GM18517 (cell line): ENCODE measurements around the gene STING1.
A peak's percentile ranks its signal among the peaks of the same experiment; 100 is the strongest.
"Not testable (repeated sequence)": the region's sequence is repeated elsewhere in the genome, so short reads cannot be mapped to it uniquely, and the experiment has no call there.

Experiments used
- ATAC-seq: cut with Tn5 transposase; IDR thresholded peaks from one replicate; pipeline ENCODE4 v1.9.1; 2021; ENCODE audit warnings: mild to moderate bottlenecking, moderate library complexity; ENCODE audit not compliant: unreplicated experiment

Gene STING1

GRCh38 chr5:139482050-139482889 is at the start of gene STING1:
Gene STING1 (minus strand): TSS chr5:139482758. CDS start chr5:139481704, 1,054 bp downstream.
- ATAC-seq: no peak

- no peak for ATAC-seq
Measured at GRCh38 chr5:139531772-139532169, 49.2 kb upstream of the STING1 start.

DNA sequence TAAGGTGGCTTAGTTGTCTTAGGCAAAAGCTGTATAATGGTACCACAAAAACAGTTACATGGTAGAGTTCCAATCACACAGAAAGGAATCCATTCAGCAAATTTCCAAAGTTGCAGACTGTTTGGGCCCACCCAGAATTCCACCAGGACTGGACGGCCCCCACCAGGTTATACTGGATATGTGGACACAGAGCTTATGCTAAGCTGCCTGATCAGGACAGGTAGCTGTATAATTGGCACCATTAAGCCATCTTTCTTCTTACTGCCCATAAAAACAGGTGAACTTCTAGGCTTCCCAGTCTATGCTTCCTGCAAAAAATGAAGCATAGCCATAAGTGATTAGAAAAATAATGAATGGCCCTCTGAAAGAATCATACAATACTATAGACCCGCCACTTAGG is 47.5 kb upstream of the STING1 start:
- not testable (repeated sequence) for ATAC-seq

GRCh38 chr5:139528695-139529094 is 46.1 kb upstream of the STING1 start:
- ATAC-seq: not testable (repeated sequence)

GRCh38 chr5:139527896-139528467 is 45.4 kb upstream of the STING1 start:
- ATAC-seq: not testable (repeated sequence)

GRCh38 chr5:139527090-139527470 is 44.5 kb upstream of the STING1 start:
- not testable (repeated sequence) for ATAC-seq

GRCh38 chr5:139526309-139527089 is 43.9 kb upstream of the STING1 start:
- not testable (repeated sequence) for ATAC-seq

GRCh38 chr5:139525586-139526308 is 43.2 kb upstream of the STING1 start:
- ATAC-seq: peak; percentile 54

- peak; percentile 51 for ATAC-seq
Measured at GRCh38 chr5:139524940-139525585, 42.5 kb upstream of the STING1 start.

GRCh38 chr5:139524446-139524845 is 41.9 kb upstream of the STING1 start:
- ATAC-seq: no peak

DNA sequence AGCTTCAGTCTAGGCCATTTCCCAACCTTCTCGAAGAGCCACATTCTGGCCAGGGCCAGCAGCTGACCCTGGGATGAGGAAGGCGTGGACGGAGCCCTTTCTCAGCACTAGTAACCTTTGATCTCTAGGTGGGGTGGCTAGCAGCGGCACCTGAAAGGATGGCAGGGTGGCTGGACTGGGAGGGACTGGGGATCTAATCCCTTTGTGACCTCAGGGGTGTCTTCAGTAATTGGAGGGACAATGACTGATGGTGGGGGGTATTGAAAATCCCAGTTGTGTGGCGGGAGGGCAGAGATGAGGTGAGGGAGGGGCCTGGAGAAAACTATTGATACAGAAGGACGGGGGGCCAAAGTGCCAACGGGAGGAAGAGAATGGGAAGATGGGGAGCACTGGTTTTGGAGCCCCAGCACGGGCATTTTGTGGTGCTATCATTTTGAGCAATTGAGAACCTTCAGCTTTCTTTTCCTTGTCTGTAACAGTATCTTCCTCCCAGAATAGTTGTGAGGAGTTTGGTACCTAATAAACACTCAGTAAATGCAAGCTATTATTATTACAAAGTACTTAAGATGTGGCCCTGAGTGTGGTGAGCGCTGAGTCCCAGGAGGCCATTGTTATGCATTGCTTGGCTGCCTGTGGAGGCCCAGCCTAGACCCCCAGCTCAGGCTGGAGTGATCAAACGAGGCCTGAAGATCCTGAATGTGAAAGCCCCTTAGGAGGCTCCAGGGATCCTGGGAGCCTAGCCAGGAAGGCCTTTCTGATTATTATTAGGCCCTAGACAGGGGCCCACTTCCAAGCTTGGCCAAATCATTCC is 41.3 kb upstream of the STING1 start:
- ATAC-seq: no peak

GRCh38 chr5:139517683-139518564 is 35.4 kb upstream of the STING1 start:
- peak; percentile 85 for ATAC-seq

DNA sequence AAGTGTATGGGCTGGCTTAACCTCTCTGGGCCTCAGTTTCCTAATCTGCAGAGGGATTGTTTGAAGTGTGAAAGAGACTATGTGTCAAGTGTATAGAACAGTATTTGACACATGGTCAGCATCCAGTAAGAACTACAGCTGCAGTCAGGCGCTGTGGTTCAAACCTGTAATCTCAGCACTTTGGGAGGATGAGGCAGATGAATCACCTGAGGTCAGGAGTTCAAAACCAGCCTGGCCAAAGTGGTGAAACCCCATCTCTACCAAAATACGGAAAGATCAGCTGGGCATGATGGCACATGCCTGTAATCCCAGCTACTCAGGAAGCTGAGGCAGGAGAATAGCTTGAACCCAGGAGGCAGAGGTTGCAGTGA is 31.9 kb upstream of the STING1 start:
- ATAC-seq: no peak

- ATAC-seq: no peak
Measured at GRCh38 chr5:139513852-139514485, 31.4 kb upstream of the STING1 start.

DNA sequence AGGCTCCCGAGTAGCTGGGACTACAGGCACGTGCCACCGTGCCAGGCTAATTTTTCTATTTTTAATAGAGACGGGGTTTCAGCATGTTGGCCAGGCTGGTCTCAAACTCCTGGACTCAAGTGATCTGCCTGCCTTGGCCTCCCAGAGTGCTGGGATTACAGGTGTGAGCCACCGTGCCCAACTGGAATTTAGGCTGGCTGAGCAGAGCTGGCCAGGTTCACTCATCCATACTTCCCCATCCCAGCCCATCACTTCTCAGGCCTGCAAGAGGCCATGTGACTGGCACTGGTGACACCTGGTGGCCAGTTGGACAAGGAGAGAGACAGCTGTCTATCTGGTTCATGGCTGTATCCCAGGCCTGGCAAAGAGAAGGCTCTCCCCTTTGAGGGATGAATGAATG is 30.9 kb upstream of the STING1 start:
- ATAC-seq: peak; percentile 49

DNA sequence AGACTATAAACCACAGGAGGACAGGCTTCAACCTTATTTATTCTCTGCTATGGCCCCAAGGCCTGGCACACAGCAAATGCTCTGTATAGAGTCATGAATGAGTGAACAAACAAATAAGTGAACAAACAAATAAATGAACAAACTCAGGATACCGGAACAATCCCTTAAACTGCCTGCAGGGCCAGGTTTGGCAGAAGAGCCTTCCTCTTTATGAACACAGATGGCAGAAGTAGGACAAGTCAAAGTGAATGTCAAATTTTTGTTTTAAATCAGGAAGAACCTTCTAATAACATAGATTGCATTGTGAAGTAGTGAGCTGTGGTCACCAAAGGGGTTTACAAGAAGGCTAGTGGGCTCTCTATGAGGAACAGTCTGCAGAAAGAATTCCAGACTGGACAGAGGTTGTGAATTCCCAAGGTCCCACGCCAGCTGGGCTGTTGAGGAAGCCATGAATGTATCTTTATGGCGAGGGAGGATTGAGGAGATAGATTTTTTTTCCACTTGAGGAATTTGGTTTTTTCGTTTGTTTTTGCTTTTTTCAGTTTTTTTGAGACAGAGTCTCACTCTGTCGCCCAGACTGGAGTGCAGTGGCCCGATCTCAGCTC is 30.3 kb upstream of the STING1 start:
- ATAC-seq: no peak

GRCh38 chr5:139504722-139505121 is 22.2 kb upstream of the STING1 start:
- not testable (repeated sequence) for ATAC-seq

DNA sequence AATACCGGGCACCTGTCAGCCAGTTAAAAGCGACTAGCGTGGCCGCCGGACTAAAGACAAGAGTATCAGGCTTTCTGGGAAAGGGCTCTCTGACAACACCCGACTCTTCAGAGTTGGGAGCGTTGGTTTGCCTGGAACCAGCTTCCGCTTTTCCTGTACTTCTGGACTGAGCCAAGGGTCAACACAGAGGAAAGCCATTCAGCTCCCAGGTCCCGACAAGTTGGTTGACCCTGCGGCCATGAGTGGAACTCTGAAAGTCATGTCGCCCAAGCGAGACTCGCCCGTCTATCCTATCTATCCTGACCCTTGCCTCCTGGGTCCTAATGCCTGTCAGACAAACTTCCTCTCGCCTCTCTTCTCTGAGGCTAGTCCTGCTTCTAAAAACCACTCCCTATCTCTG is 21.3 kb upstream of the STING1 start:
- not testable (repeated sequence) for ATAC-seq
